C4-2B (cell line): ENCODE data around the gene ZP1.

ENCODE experiments used
- H3K27ac ChIP-seq: fragments of 450-650 bp; 2 replicates; pipeline ENCODE4 v1.5.1; 2017
- CTCF ChIP-seq: fragments of 450-650 bp; conservative IDR thresholded peaks from 2 replicates; pipeline ENCODE4 v1.5.1; 2017; ENCODE audit warnings: mild to moderate bottlenecking
- ZFX ChIP-seq: fragments of 450-650 bp; IDR thresholded peaks from 2 replicates; pipeline ENCODE4 v1.6.1; 2017

Gene ZP1

GRCh38 chr11:60841797-60842667 is 25.3 kb upstream of the ZP1 start, which contains the start of gene CCDC86:
Gene CCDC86, plus strand, starts transcription at chr11:60842113. Its CDS starts 12 bp downstream, at chr11:60842125.
- peak; percentile 62; the same call in 1 of the 2 replicates for TF ChIP-seq ZFX
- no peak for TF ChIP-seq CTCF
- peak within 1 kb of the TSS; percentile 76 for H3K27ac ChIP-seq

- peak overlapping the region; percentile 76 for H3K27ac ChIP-seq
Measured at GRCh38 chr11:60842668-60843600, 24.4 kb upstream of the ZP1 start.

GRCh38 chr11:60844045-60844869 is 23.1 kb upstream of the ZP1 start:
- no peak overlapping the region for H3K27ac ChIP-seq
- TF ChIP-seq ZFX (no peak), CTCF (no peak)

More at GRCh38 chr11:60842668-60843600, 24.4 kb upstream of the ZP1 start:
- TF ChIP-seq CTCF (no peak), ZFX (no peak)

- TF ChIP-seq CTCF (no peak), ZFX (no peak)
- H3K27ac ChIP-seq, result no peak overlapping the region
Measured at GRCh38 chr11:60844870-60845221, 22.5 kb upstream of the ZP1 start.

GRCh38 chr11:60845338-60845737 is 22.0 kb upstream of the ZP1 start:
- TF ChIP-seq ZFX, result no peak
- TF ChIP-seq CTCF, result no peak

GRCh38 chr11:60847281-60847680 is 20.1 kb upstream of the ZP1 start:
- TF ChIP-seq ZFX (no peak), CTCF (no peak)
- no peak overlapping the region for H3K27ac ChIP-seq

More at GRCh38 chr11:60845338-60845737, 22.0 kb upstream of the ZP1 start:
- H3K27ac ChIP-seq, result no peak overlapping the region
